Measurements from ENCODE around the gene SMIM1. TPM values are rescaled to one million over a fixed set of nuclear protein-coding genes. Genes with fewer than 3 reads are reported as not detected.

SMIM1 gene
- total and polyA plus RNA-seq, 9 of the 15 experiments (the other 6 are each of a cell fraction or from before 2014, with no cell fraction given) = 2.3 to 125 (median 24.3) TPM

GRCh38 chr1:3774946-3775489 lies 2.5 kb downstream of the SMIM1 start (continued):
- TF ChIP-seq ZNF644 (tag; IDR thresholded peaks at IDR 0.05; ENCODE audit: low read depth) (peak; percentile 63; the same call in 1 of the 2 replicates), PRPF4 (IDR thresholded peaks at IDR 0.05; ENCODE audit: insufficient read depth, low read depth, low read length, poor library complexity, severe bottlenecking) (no peak), SMC3 (conservative IDR thresholded peaks at IDR 0.05; ENCODE audit: insufficient read depth, low read depth, low read length) (no peak), TSC22D4 (tag; IDR thresholded peaks at IDR 0.05) (no peak), FOXK2 (conservative IDR thresholded peaks at IDR 0.05 in 1 of 2, IDR thresholded peaks at IDR 0.05 in 1 of 2; ENCODE audit: low read depth in 2 of 2) (peak in 1 of 2 experiments; percentile 15; a peak in 1 of 4 replicates), HNRNPL (IDR thresholded peaks at IDR 0.05; ENCODE audit: low read depth, low read length) (no peak), TEAD1 (CRISPR knock-in tag; IDR thresholded peaks at IDR 0.05) (peak in 1 of 2 experiments; percentile 77; a peak in 3 of 4 replicates), CREM (IDR thresholded peaks at IDR 0.05; ENCODE audit: low read depth) (peak; percentile 70), FOS (IDR thresholded peaks at IDR 0.05; ENCODE audit: extremely low read depth, insufficient read length) (no peak), IRF1 (CRISPR knock-in tag; IDR thresholded peaks at IDR 0.05; ENCODE audit: borderline replicate concordance) (no peak; the same call in 1 of the 2 replicates), FOSL1 (tag; conservative IDR thresholded peaks at IDR 0.05) (no peak; the same call in 1 of the 2 replicates), NR2C1 (IDR thresholded peaks at IDR 0.05) (peak; percentile 38; the same call in 1 of the 2 replicates), NR2C1 (tag; IDR thresholded peaks at IDR 0.05) (peak; percentile 35), XRCC3 (IDR thresholded peaks at IDR 0.05) (no peak), SMARCE1 (IDR thresholded peaks at IDR 0.05) (peak; percentile 86; the same call in 1 of the 2 replicates), GABPB1 (CRISPR knock-in tag; IDR thresholded peaks at IDR 0.05) (no peak), SMARCC2 (IDR thresholded peaks at IDR 0.05; ENCODE audit: low read depth) (no peak; the same call in 1 of the 2 replicates), EGR1 (conservative IDR thresholded peaks at IDR 0.05) (peak; percentile 57)
- TF ChIP-seq, protein P1, sequence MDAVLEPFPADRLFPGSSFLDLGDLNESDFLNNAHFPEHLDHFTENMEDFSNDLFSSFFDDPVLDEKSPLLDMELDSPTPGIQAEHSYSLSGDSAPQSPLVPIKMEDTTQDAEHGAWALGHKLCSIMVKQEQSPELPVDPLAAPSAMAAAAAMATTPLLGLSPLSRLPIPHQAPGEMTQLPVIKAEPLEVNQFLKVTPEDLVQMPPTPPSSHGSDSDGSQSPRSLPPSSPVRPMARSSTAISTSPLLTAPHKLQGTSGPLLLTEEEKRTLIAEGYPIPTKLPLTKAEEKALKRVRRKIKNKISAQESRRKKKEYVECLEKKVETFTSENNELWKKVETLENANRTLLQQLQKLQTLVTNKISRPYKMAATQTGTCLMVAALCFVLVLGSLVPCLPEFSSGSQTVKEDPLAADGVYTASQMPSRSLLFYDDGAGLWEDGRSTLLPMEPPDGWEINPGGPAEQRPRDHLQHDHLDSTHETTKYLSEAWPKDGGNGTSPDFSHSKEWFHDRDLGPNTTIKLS (IDR thresholded peaks at IDR 0.05; ENCODE audit: borderline replicate concordance, low read depth) = peak; percentile 41
- TF ChIP-seq, protein P2, sequence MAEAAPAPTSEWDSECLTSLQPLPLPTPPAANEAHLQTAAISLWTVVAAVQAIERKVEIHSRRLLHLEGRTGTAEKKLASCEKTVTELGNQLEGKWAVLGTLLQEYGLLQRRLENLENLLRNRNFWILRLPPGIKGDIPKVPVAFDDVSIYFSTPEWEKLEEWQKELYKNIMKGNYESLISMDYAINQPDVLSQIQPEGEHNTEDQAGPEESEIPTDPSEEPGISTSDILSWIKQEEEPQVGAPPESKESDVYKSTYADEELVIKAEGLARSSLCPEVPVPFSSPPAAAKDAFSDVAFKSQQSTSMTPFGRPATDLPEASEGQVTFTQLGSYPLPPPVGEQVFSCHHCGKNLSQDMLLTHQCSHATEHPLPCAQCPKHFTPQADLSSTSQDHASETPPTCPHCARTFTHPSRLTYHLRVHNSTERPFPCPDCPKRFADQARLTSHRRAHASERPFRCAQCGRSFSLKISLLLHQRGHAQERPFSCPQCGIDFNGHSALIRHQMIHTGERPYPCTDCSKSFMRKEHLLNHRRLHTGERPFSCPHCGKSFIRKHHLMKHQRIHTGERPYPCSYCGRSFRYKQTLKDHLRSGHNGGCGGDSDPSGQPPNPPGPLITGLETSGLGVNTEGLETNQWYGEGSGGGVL (CRISPR knock-in tag; IDR thresholded peaks at IDR 0.05) = no peak
- TF ChIP-seq, protein P3, sequence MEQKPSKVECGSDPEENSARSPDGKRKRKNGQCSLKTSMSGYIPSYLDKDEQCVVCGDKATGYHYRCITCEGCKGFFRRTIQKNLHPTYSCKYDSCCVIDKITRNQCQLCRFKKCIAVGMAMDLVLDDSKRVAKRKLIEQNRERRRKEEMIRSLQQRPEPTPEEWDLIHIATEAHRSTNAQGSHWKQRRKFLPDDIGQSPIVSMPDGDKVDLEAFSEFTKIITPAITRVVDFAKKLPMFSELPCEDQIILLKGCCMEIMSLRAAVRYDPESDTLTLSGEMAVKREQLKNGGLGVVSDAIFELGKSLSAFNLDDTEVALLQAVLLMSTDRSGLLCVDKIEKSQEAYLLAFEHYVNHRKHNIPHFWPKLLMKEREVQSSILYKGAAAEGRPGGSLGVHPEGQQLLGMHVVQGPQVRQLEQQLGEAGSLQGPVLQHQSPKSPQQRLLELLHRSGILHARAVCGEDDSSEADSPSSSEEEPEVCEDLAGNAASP (IDR thresholded peaks at IDR 0.05) = no peak
- TF ChIP-seq, protein P4, sequence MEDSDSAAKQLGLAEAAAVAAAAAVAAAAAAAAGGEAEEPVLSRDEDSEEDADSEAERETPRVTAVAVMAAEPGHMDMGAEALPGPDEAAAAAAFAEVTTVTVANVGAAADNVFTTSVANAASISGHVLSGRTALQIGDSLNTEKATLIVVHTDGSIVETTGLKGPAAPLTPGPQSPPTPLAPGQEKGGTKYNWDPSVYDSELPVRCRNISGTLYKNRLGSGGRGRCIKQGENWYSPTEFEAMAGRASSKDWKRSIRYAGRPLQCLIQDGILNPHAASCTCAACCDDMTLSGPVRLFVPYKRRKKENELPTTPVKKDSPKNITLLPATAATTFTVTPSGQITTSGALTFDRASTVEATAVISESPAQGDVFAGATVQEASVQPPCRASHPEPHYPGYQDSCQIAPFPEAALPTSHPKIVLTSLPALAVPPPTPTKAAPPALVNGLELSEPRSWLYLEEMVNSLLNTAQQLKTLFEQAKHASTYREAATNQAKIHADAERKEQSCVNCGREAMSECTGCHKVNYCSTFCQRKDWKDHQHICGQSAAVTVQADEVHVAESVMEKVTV (CRISPR knock-in tag; IDR thresholded peaks at IDR 0.05) = no peak
